Measurements from ENCODE around the gene EFCAB9. TPM values are rescaled to one million over a fixed set of nuclear protein-coding genes. Genes with fewer than 3 reads are reported as not detected.

Gene EFCAB9
- polyA plus RNA-seq, 1 donor from 2014 or later, result not detected

Other genes with a start within 250 kb of the EFCAB9 start
- gene FBXW11, start 187.5 kb upstream of the EFCAB9 start, polyA plus RNA-seq, result 31.0 TPM
- gene STK10, start 5.9 kb upstream of the EFCAB9 start, polyA plus RNA-seq, result 87.9 TPM
- 3.1 TPM for gene UBTD2, start 89.6 kb downstream of the EFCAB9 start, polyA plus RNA-seq

Measured in IgD-negative memory B cell (primary cell).